ENCODE measurements around the gene PUS7.
A peak's percentile ranks its signal among the peaks of the same experiment; 100 is the strongest.

DNA sequence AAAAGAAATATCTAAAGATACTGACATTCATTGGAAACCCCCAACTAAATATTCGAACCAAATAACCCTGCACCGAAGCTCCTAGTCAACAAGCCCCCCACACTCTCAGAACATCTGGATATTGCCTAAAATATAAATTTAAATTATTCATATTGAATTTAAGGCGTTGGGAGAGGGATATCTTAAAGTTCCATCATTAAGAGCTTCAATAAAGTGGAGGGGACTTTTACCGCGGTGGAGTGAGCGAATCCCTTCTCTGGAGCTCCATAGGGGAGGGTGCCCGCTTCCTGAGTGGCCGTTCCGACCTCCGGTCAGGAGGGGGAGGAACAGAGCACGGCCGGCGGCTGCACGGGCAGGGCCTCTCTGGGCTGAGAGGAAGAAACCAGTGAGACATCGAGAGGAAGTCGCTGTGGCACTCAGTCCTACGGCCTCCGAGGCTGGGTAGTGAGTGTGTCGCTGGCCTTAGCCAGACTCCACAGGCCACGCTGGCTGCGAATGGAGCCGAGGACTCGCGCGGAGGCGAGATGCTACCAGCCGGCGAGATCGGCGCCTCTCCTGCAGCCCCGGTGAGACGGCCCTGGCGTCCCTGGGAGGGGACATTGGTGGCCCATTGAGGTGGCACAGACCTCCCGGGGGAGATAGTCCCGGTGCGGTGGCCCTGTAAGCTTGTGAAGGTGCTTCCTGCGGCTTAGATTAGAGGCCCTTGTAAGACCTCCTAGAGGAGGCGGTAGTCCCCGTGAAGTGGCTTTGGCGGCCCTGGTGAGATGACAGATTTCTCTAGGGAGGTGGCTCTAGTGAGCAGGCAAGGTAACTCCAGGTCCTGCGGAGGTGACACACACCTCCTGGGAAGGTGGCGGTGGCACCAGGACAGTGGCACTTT is 10.0 kb upstream of the PUS7 start, which contains the start of gene RINT1:
- TF ChIP-seq, protein P1, sequence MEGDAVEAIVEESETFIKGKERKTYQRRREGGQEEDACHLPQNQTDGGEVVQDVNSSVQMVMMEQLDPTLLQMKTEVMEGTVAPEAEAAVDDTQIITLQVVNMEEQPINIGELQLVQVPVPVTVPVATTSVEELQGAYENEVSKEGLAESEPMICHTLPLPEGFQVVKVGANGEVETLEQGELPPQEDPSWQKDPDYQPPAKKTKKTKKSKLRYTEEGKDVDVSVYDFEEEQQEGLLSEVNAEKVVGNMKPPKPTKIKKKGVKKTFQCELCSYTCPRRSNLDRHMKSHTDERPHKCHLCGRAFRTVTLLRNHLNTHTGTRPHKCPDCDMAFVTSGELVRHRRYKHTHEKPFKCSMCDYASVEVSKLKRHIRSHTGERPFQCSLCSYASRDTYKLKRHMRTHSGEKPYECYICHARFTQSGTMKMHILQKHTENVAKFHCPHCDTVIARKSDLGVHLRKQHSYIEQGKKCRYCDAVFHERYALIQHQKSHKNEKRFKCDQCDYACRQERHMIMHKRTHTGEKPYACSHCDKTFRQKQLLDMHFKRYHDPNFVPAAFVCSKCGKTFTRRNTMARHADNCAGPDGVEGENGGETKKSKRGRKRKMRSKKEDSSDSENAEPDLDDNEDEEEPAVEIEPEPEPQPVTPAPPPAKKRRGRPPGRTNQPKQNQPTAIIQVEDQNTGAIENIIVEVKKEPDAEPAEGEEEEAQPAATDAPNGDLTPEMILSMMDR (IDR thresholded peaks at IDR 0.05): peak; percentile 99
- no peak for TF ChIP-seq ZFX (IDR thresholded peaks at IDR 0.05; ENCODE audit: borderline replicate concordance)
